GM19035 (cell line): ENCODE measurements around the gene ANGPT4.
A peak's percentile ranks its signal among the peaks of the same experiment; 100 is the strongest.

Source experiments
- ATAC-seq: cut with Tn5 transposase; IDR thresholded peaks from one replicate; pipeline ENCODE4 v1.9.1; 2021; ENCODE audit not compliant: unreplicated experiment

Gene ANGPT4

GRCh38 chr20:845941-846893, 69.9 kb downstream of the ANGPT4 start:
- ATAC-seq, result no peak

GRCh38 chr20:845226-845868, 70.8 kb downstream of the ANGPT4 start:
- ATAC-seq, result no peak

GRCh38 chr20:844473-845225, 71.5 kb downstream of the ANGPT4 start:
- peak; percentile 94 for ATAC-seq

- no peak for ATAC-seq
Observed at GRCh38 chr20:843912-844311, 72.2 kb downstream of the ANGPT4 start.

GRCh38 chr20:842547-842940, 73.6 kb downstream of the ANGPT4 start:
- ATAC-seq, result no peak

- no peak for ATAC-seq
Observed at GRCh38 chr20:841568-842546, 74.3 kb downstream of the ANGPT4 start.

- ATAC-seq, result no peak
Observed at GRCh38 chr20:840858-841567, 75.1 kb downstream of the ANGPT4 start.

GRCh38 chr20:840503-840857, 75.7 kb downstream of the ANGPT4 start:
- ATAC-seq, result no peak

GRCh38 chr20:839626-840025, 76.5 kb downstream of the ANGPT4 start:
- ATAC-seq, result no peak

- no peak for ATAC-seq
Observed at GRCh38 chr20:839015-839414, 77.1 kb downstream of the ANGPT4 start.

GRCh38 chr20:836190-836589, 79.9 kb downstream of the ANGPT4 start:
- ATAC-seq, result no peak

- ATAC-seq, result no peak
Observed at GRCh38 chr20:835608-836045, 80.5 kb downstream of the ANGPT4 start.

GRCh38 chr20:834151-834746, 81.9 kb downstream of the ANGPT4 start:
- ATAC-seq, result peak; percentile 17

GRCh38 chr20:833450-834150, 82.5 kb downstream of the ANGPT4 start, which contains the start of gene FAM110A:
Gene FAM110A, plus strand, starts transcription at chr20:833715. Its CDS starts 11,090 bp downstream, at chr20:844805.
- peak; percentile 96 for ATAC-seq

- ATAC-seq, result no peak
Observed at GRCh38 chr20:833121-833449, 83.0 kb downstream of the ANGPT4 start.

GRCh38 chr20:831956-832355, 84.2 kb downstream of the ANGPT4 start:
- no peak for ATAC-seq

- ATAC-seq, result no peak
Observed at GRCh38 chr20:831251-831650, 84.9 kb downstream of the ANGPT4 start.

GRCh38 chr20:830011-830521, 86.1 kb downstream of the ANGPT4 start:
- no peak for ATAC-seq

GRCh38 chr20:829551-829950, 86.6 kb downstream of the ANGPT4 start:
- ATAC-seq, result no peak
